ENCODE results near the gene COMT.

DNA sequence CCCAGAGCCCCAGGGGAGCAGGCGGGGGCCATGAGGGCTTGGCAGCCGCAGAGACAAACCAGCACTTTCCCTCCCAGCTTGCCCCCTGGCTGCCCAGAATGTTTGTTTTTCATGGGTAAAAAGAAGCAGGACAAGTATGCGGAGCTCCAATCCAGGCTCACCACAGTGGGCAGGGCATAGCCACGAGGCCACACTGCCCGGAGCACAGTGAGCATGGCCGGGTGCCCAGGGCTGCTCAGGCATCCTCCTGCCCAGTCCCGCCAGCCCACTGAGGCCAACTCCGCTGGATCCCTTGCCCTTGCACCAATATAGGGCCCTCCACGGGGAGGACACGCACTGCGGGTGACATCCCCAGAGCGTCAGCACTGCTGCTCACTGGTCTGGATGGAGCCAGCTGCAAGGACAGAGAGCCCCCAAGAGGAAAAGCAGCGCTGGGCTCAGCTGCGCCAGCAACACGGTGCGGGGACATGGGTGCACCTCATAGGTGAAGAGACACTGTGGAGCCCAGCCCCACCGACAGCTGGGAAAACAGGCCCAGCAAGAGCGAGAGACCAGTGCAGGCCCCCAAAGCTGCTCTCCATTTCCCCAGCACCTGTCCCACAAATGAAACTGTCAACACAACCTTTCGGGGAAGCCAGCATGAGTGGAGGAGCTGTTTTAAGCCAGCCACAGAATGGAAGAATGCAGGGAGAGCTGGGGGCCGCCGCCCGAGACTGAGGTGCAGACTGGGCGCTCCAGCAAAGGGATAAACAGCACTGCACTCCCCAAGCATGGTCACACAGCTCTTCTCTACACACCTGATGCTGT is 50.3 kb downstream of the COMT start:
- TF ChIP-seq CTCF (IDR thresholded peaks at IDR 0.05 in 4 of 5, conservative IDR thresholded peaks at IDR 0.05 in 1 of 5) (no peak), POLR2A (IDR thresholded peaks at IDR 0.05) (no peak)
